Tibial nerve (tissue), 4 donors: ENCODE data around the gene CD9.

Experiments used
- EP300 ChIP-seq, 2 donors: sonication (generic); formaldehyde crosslinking; IDR thresholded peaks; one replicate each; pipeline ENCODE4 v1.6.1; 2017; ENCODE audit warnings: antibody characterized with exemption in 2 of 2, mild to moderate bottlenecking in 1 of 2
- TF ChIP-seq, protein P1 (sequence below), 5 experiments: fragments of 200-600 bp in 3 of 5; fragments of 450-650 bp in 2 of 5; sonication (generic) in 3 of 5; IDR thresholded peaks; one replicate each; pipeline ENCODE4 v1.5.1; 2016 to 2019; ENCODE audit warnings: antibody characterized with exemption in 5 of 5, mild to moderate bottlenecking in 3 of 5, moderate library complexity in 2 of 5

DNA sequence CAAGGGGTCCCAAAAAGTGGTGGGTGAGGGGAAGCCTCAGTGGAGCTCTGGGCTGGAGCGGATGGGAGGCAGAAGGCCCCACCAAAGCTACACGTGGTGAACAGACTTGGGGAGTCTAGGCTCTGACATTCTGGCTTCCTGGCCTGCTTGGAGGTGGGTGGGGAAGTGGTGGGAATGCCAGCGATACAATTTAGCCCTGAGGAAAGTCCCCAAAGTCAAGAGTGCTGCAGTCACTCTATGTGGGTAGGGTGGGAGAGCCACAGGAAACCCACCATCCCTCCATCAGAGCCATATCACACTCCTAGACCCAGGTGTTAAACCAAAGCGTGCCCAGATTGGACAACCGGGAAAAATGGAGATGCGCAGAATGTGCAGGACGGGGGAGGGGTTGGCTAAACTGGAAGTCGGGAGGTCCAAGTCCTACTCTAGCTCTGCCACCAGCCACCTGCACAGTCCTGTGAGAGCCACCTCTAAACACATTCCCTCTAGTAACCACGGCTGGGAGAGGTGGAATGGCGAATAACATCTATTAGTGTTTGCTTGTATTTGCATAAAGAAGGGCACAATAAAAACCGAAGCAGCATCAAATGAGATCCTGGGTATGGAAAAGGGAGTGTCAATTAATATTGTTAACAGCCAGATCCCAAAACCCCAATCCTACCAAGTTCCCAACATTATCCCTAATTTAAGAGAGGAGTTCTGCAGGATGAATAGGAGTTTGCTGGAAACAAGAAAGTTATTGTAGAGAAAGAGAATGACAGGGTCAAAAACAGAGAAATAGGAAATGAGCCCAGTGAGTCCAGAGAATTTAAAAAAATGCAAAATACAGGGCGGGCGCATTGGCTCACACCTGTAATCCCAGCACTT is 14.0 kb upstream of the CD9 start:
- TF ChIP-seq, protein P1, sequence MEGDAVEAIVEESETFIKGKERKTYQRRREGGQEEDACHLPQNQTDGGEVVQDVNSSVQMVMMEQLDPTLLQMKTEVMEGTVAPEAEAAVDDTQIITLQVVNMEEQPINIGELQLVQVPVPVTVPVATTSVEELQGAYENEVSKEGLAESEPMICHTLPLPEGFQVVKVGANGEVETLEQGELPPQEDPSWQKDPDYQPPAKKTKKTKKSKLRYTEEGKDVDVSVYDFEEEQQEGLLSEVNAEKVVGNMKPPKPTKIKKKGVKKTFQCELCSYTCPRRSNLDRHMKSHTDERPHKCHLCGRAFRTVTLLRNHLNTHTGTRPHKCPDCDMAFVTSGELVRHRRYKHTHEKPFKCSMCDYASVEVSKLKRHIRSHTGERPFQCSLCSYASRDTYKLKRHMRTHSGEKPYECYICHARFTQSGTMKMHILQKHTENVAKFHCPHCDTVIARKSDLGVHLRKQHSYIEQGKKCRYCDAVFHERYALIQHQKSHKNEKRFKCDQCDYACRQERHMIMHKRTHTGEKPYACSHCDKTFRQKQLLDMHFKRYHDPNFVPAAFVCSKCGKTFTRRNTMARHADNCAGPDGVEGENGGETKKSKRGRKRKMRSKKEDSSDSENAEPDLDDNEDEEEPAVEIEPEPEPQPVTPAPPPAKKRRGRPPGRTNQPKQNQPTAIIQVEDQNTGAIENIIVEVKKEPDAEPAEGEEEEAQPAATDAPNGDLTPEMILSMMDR (IDR thresholded peaks at IDR 0.05), result no peak
- no peak for TF ChIP-seq EP300 (IDR thresholded peaks at IDR 0.05)
